ENCODE results near the gene UBE2I. TPM values are rescaled to one million over a fixed set of nuclear protein-coding genes. Genes with fewer than 3 reads are reported as not detected.

The UBE2I gene
- total RNA-seq, 1 experiment from 2014 or later = 212 TPM

DNA sequence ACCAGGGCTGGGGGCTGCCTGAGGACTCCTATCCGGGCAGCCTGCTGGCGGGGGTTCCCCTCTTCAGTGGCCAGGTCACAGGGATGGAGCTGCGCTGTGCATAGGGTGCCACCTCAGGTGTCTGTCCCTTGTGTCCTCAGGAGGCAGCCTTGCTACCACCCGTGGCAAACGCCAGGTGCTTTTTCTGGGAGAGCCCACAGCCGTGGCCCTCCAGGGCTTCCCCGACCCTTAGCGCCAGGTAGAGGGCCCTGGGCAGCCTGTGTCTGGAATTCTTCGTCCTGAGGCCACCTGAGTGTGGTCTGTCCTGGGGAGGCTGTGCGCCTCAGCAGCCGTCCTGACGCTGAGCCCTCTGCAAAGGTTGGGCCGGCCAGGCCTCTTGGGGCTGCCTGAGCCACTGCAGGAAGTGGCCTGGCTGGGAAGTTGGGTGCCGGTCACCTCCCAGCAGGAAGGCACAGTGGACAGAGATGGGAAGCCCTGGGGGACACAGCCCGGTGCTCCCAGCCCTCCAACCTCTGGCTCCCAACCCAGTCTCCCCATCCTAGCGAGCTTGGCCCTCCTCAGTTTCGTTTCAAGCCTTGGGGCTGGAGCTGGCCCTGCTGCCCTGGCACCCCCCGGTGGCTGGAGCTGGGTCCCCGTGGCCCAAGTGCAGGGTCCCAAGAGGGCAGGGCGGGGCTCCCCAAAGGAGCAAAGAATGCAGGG lies 16.4 kb downstream of the UBE2I start:
- H3K4me2 ChIP-seq (ENCODE audit: low read length) = no peak overlapping the region
- no peak for TF ChIP-seq ZBTB33 (IDR thresholded peaks at IDR 0.05; ENCODE audit: extremely low read depth, insufficient replicate concordance, low read length)
- TF ChIP-seq ELF1 (IDR thresholded peaks at IDR 0.05; ENCODE audit: borderline replicate concordance, low read depth) = no peak
- no peak for TF ChIP-seq ATF3 (IDR thresholded peaks at IDR 0.05)
- no peak for TF ChIP-seq EZH2 (IDR thresholded peaks at IDR 0.05)
- no peak for TF ChIP-seq POLR2A (IDR thresholded peaks at IDR 0.05; ENCODE audit: borderline replicate concordance, extremely low read depth, insufficient read depth, insufficient read length)
- no peak; the same call in 1 of the 2 replicates for TF ChIP-seq FOSL1 (IDR thresholded peaks at IDR 0.05; ENCODE audit: low read depth)
- TF ChIP-seq JUND (IDR thresholded peaks at IDR 0.05) = no peak
- no peaks in the 10 kb centered on the region for H3K79me2 ChIP-seq (ENCODE audit: insufficient read depth, low read length)
- POLR2A ChIA-PET = no interaction called here
- CTCF ChIA-PET = no interaction called here
- intact Hi-C loops (cut with micrococcal nuclease) = no loop called here
- H3K36me3 ChIP-seq (ENCODE audit: control insufficient read depth in 1 of 2, insufficient read depth in 2 of 2, low read length in 2 of 2) = peaks cover 13 to 16% of the 10 kb centered on the region in 2 experiments; a peak in 3 of 4 replicates
- DNase-seq (ENCODE audit: low read depth, low spot score) (no peak), ATAC-seq (peak; percentile 23; the same call in 1 of the 2 replicates)
- RAD21 ChIA-PET (ENCODE audit: low non-redundant PET in 1 of 2, low total read pairs in 2 of 2, uncharacterized antibody in 2 of 2, unreplicated experiment in 2 of 2) = no interaction called here
- H3K4me1 ChIP-seq (ENCODE audit: control insufficient read depth in 1 of 2, insufficient read depth in 2 of 2, low read length in 2 of 2) = no peaks in the 10 kb centered on the region
- no peak overlapping the region for H2AFZ ChIP-seq (ENCODE audit: low read depth, low read length, poor library complexity, severe bottlenecking)
- no peaks in the 10 kb centered on the region for H3K9me2 ChIP-seq (ENCODE audit: insufficient read depth)
- no peak overlapping the region for H3K4me3 ChIP-seq (replicated peaks in 1 of 2; ENCODE audit: low read depth in 1 of 2, low read length in 2 of 2)
- H3K27me3 ChIP-seq (ENCODE audit: insufficient read depth, low read length) = no peaks in the 10 kb centered on the region
- no peaks in the 10 kb centered on the region; a peak in 1 of 4 replicates for H3K9me3 ChIP-seq (ENCODE audit: control insufficient read depth in 1 of 2, insufficient read depth in 1 of 2, low read depth in 1 of 2, low read length in 2 of 2)
- H3K27ac ChIP-seq (ENCODE audit: low read depth, low read length) = no peak overlapping the region
- H4K20me1 ChIP-seq (ENCODE audit: insufficient read depth) = peaks cover 4% of the 10 kb centered on the region; the same call in 1 of the 2 replicates
- no TSS peak for BruUV-seq (replicated peaks)
- no peak overlapping the region for H3K9ac ChIP-seq (ENCODE audit: low read length)

All from HCT116 (cell line).